Lung (tissue), 12 donors: Measurements from ENCODE around the gene HABP2. TPM values are rescaled to one million over a fixed set of nuclear protein-coding genes. Genes with fewer than 3 reads are reported as not detected.

ENCODE experiments used
- ATAC-seq: fragments of 200-7000 bp; cut with Tn5 transposase; one replicate; pipeline ENCODE4 v1.9.1; 2020; ENCODE audit warnings: moderate number of reproducible peaks; ENCODE audit not compliant: insufficient read depth, low FRiP score
- DNase-seq, 3 donors: peaks; one replicate each; pipeline ENCODE4 v3.0.0-alpha.2; 2013 to 2017
- H3K27ac ChIP-seq, 2 donors: one replicate each; pipeline ENCODE4 v1.5.1; 2013; ENCODE audit warnings: mild to moderate bottlenecking in 2 of 2, moderate library complexity in 2 of 2, control low read depth in 1 of 2, inconsistent platforms in 1 of 2, low read depth in 1 of 2, low read length in 1 of 2
- H3K27me3 ChIP-seq, 3 donors: one replicate each; pipeline ENCODE4 v1.5.1; 2013; ENCODE audit warnings: low read length in 2 of 3; ENCODE audit not compliant: control insufficient read depth in 3 of 3, insufficient read depth in 3 of 3
- H3K36me3 ChIP-seq, 4 donors: one replicate each; pipeline ENCODE4 v1.5.1; 2013; ENCODE audit warnings: low read length in 4 of 4, mild to moderate bottlenecking in 1 of 4, moderate library complexity in 1 of 4; ENCODE audit not compliant: control insufficient read depth in 4 of 4, insufficient read depth in 4 of 4
- H3K4me1 ChIP-seq, 5 donors: one replicate each; pipeline ENCODE4 v1.5.1; 2013; ENCODE audit warnings: low read length in 5 of 5, mild to moderate bottlenecking in 2 of 5, moderate library complexity in 1 of 5; ENCODE audit not compliant: control insufficient read depth in 5 of 5, insufficient read depth in 5 of 5
- H3K4me3 ChIP-seq: one replicate; pipeline ENCODE4 v1.5.1; 2013; ENCODE audit warnings: mild to moderate bottlenecking, control low read depth, moderate library complexity
- H3K9ac ChIP-seq, 2 donors: one replicate each; pipeline ENCODE4 v1.5.1; 2013; ENCODE audit warnings: low read length in 2 of 2, control low read depth in 1 of 2; ENCODE audit not compliant: insufficient read depth in 1 of 2
- H3K9me3 ChIP-seq, 4 donors: one replicate each; pipeline ENCODE4 v1.5.1; 2013; ENCODE audit warnings: low read length in 3 of 4, mild to moderate bottlenecking in 1 of 4, moderate library complexity in 1 of 4; ENCODE audit not compliant: control insufficient read depth in 4 of 4, insufficient read depth in 3 of 4
- CTCF ChIP-seq: IDR thresholded peaks from 2 replicates; pipeline ENCODE4 v1.5.1; 2012; ENCODE audit warnings: mild to moderate bottlenecking; ENCODE audit errors: control extremely low read depth, extremely low read depth
- WGBS, 2 donors: extraction: QIAGEN DNeasy Blood & Tissue Kit; methylation state at CpG; one replicate each; pipeline ENCODE4 v1.1.7; 2013; 5-methylcytosine and 5-hydroxymethylcytosine counted together
- polyA plus RNA-seq, 2 donors: library from polyadenylated mRNA; stranded (reverse); fragments of 200-250 nt; gene quantifications; one replicate each; pipeline ENCODE4 v1.2.1, GENCODE V29; 2013
- total RNA-seq, 2 donors: library from RNA; depleted of rRNA in 1 of 2; stranded (reverse); fragments of >200 nt in 1 of 2; gene quantifications; one replicate each; pipeline ENCODE4 v1.2.1, GENCODE V29; 2014 to 2021
- donor health status: control.
- donor health status: control.
- donor health status: Bipolar disorder and iron deficiency.
- donor health status: healthy.
- donor health status: DM: yes; HTN: yes; CAD: no.

HABP2 gene
- total and polyA plus RNA-seq, 4 donors = 0.10 to 1.3 (median 0.65) TPM

GRCh38 chr10:113552014-113552413 lies 839 bp upstream of the HABP2 start:
- ATAC-seq = no peak

GRCh38 chr10:113553149-113553548 lies 296 bp downstream of the HABP2 start:
- no peak overlapping the region for H3K4me3 ChIP-seq
- no peak overlapping the region for H3K9ac ChIP-seq
- TF ChIP-seq CTCF = no peak
- H3K4me1 ChIP-seq = peaks cover 0 to 15% (median 8%) of the 10 kb centered on the region in 5 donors
- ATAC-seq = no peak
- H3K27ac ChIP-seq = no peak overlapping the region
- H3K36me3 ChIP-seq = no peaks in the 10 kb centered on the region
- no peak for DNase-seq
- H3K9me3 ChIP-seq = no peaks in the 10 kb centered on the region
- H3K27me3 ChIP-seq = no peaks in the 10 kb centered on the region
- WGBS, 2 donors = 84 to 86% methylated on average over 2 of the region's 2 CpGs

More at GRCh38 chr10:113552014-113552413, 839 bp upstream of the HABP2 start:
- Histone ChIP-seq H3K27ac (no peak overlapping the region), H3K27me3 (no peaks in the 10 kb centered on the region), H3K4me1 (peaks cover 0 to 5% (median 4%) of the 10 kb centered on the region in 5 donors), H3K9ac (no peak overlapping the region), H3K36me3 (no peaks in the 10 kb centered on the region), H3K9me3 (no peaks in the 10 kb centered on the region), H3K4me3 (no peak overlapping the region)
- no peak for DNase-seq
- 86 to 93% methylated on average over 3 of the region's 3 CpGs for WGBS, 2 donors
- no peak for TF ChIP-seq CTCF

- Histone ChIP-seq H3K4me3 (no peak overlapping the region), H3K9ac (no peak overlapping the region), H3K27me3 (no peaks in the 10 kb centered on the region), H3K9me3 (no peaks in the 10 kb centered on the region), H3K36me3 (no peaks in the 10 kb centered on the region), H3K27ac (no peak overlapping the region), H3K4me1 (peaks cover 0 to 15% (median 8%) of the 10 kb centered on the region in 5 donors)
- ATAC-seq (no peak), DNase-seq (no peak)
- 45 to 69% methylated on average over 5 of the region's 5 CpGs for WGBS, 2 donors
- no peak for TF ChIP-seq CTCF
Observed at GRCh38 chr10:113554214-113554613, 1.4 kb downstream of the HABP2 start.

- Histone ChIP-seq H3K9ac (no peak overlapping the region), H3K27ac (no peak overlapping the region), H3K27me3 (no peaks in the 10 kb centered on the region), H3K4me1 (peaks cover 0 to 15% (median 8%) of the 10 kb centered on the region in 5 donors), H3K9me3 (no peaks in the 10 kb centered on the region), H3K4me3 (no peak overlapping the region), H3K36me3 (no peaks in the 10 kb centered on the region)
- ATAC-seq (no peak), DNase-seq (no peak)
- WGBS, 2 donors = 93 to 97% methylated on average over 3 of the region's 3 CpGs
- no peak for TF ChIP-seq CTCF
Observed at GRCh38 chr10:113555245-113555644, 2.4 kb downstream of the HABP2 start.
